HFF-Myc (cell line): ENCODE results near the gene CCDC24.
A peak's percentile ranks its signal among the peaks of the same experiment; 100 is the strongest.

ENCODE experiments used
- DNase-seq: peaks from one replicate; pipeline ENCODE4 v3.0.0-alpha.2; 2011; ENCODE audit warnings: low read depth; ENCODE audit errors: extremely low read depth
- H3K4me3 ChIP-seq: replicated peaks from 2 replicates; pipeline ENCODE4 v1.5.1; 2011; ENCODE audit warnings: low read depth, mild to moderate bottlenecking, control low read depth, low read length
- TF ChIP-seq, protein P1 (sequence below): IDR thresholded peaks from 2 replicates; pipeline ENCODE4 v1.5.1; 2012; ENCODE audit warnings: mild to moderate bottlenecking, low read depth, low read length, control low read depth; ENCODE audit errors: missing control alignments

CCDC24 gene

DNA sequence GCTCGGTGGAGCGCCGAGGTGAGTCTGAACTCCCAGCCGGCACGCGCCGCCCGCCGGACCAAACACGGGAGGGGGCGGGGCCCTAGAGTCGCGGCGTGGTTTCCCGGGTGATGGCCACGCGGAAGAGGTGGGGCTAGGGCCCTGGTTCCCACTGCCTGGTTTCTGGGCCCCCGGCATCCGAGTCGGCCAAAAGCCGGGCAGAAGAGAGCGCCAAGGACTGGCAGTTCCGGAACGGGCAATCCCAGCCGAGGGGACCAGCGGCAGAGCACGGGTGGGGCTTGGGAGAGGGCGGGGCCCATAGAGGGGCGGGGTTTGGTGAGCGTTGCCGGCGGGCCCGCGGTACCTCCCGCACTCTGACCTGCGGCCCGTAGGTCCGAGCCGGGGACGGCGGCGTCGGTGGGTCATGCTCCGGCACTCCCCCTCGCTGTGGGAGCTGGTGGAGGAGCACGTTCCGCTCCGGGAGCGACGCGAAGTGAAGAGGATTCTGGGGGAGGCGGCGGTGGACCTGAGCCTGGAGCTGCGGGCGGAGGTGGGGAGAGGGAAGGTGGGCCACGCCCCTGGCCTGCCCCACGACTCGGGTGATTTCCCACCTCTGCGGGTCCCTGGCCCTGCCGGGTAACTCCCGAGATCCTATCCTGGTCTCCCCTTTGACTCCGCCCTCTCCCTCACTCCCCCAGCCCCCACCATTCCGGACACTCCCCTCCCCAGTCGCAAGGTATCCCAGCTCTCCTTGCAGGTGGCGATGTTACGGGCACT is at the start of gene CCDC24:
CCDC24 (plus strand) TSS at position 124 of the 756 bp plus-strand sequence; CDS start at position 404, 280 bp downstream.
- peak within 1 kb of the TSS; percentile 50 for H3K4me3 ChIP-seq
- DNase-seq: no peak
- TF ChIP-seq, protein P1, sequence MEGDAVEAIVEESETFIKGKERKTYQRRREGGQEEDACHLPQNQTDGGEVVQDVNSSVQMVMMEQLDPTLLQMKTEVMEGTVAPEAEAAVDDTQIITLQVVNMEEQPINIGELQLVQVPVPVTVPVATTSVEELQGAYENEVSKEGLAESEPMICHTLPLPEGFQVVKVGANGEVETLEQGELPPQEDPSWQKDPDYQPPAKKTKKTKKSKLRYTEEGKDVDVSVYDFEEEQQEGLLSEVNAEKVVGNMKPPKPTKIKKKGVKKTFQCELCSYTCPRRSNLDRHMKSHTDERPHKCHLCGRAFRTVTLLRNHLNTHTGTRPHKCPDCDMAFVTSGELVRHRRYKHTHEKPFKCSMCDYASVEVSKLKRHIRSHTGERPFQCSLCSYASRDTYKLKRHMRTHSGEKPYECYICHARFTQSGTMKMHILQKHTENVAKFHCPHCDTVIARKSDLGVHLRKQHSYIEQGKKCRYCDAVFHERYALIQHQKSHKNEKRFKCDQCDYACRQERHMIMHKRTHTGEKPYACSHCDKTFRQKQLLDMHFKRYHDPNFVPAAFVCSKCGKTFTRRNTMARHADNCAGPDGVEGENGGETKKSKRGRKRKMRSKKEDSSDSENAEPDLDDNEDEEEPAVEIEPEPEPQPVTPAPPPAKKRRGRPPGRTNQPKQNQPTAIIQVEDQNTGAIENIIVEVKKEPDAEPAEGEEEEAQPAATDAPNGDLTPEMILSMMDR: no peak

DNA sequence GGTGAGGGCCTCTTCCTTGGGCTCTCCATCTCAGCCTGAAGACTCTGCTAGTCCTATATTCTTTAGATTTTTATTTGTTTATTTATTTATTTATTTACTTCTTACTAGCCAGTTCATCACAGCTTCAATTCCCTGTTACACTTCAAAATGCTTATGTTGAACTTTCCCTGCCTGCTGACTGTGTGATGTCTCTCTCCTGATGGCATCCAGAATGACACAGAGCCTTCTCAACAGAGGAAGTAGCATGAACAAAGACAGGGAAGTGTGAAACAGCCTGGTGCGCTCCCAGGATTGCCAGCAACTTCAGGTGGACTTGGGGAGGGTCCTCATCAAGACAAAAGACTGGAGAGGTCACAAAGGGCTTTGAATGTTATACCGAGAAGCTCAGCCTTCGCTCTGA is 49.0 kb upstream of the CCDC24 start:
- DNase-seq: no peak

DNA sequence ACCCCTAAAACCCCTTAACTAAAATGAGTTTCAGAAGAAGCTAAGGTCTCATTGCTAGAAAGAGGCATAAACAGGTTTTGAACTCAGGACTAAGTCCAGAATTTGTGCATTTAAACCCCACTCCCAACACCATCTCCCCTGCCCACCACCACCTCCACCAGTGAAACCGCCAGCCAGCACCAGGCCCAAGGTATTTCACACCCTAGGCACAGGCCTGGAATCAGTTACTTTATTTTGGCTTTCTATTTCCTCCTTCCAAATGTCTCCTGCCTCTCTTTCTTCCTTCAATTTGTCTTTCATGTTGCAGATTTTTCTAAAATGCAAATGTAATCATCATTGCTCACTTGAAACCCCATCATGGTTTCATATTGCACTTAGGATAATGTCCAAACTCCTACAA is 46.5 kb upstream of the CCDC24 start:
- no peak overlapping the region for H3K4me3 ChIP-seq
- DNase-seq: no peak
- TF ChIP-seq, protein P1: no peak

More for the DNA sequence above, 49.0 kb upstream of the CCDC24 start:
- H3K4me3 ChIP-seq: no peak overlapping the region
- TF ChIP-seq, protein P1: no peak

DNA sequence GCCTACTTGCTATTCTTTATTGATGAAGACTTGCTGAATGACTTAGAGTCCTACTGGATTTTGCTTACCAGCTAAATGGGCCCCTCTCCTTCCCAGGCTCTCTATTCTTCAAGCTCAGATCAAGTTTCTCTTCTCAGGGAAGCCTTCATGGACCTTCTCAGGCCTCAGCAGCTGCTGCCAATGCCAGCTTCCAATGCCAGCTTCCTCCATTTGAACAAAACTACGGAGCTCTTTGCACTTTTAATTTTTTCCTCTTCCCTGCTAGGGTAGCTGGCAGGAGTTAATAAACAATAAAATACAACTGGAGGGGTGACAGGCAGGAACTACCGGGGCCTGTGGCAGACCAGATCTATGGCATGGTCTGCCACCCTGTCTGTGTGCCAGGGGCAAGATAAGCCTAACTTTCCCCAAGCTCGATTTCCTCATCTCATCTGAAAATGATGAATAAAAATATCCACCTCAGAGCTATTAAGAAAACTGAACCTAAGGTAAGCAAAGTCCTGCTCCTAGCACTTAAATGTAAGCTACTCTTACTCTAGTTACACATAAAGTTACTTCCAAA is 45.6 kb upstream of the CCDC24 start:
- TF ChIP-seq, protein P1: no peak
- no peak for DNase-seq
- peak overlapping the region; percentile 86 for H3K4me3 ChIP-seq

DNA sequence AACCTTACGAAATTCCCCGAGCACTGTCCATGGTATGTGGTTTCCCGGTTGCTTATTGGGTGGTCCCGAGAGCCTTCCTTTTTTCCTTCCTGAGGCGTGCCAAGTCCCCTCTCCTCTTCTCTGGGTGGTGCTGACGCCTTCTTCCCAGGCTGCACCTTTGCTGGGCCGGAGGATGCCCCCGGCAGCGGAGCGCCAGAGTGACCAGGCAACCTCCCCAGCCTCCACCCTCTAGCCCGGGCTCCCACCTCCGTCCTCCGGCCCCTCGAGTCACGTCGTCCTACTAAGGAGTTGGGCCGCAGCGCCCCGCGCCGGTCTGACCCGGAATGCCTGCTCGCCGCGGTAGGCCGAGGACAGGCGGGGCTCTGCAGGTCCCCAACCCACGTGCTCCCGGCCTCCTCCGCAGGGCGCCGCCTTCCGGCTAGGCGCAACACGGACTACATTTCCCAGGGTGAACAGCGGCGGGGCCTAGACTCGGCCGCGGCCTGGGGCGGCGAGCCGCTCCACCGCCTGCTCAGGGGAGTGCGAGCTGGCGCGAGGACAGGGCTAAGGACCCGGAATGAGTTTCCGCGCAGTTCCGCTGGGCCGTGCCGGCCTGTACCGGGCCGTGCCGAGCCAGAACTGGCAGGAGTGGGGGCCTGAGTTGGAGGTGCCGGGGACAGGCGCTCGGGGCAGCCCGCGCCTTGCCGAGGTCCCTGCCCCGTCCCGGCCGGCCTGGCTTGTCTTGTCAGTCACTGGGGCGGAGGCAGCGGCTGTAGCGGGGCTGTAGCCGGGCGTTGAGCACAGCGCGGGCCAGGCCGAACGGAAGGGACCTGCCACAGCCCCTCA is 45.0 kb upstream of the CCDC24 start, which contains the start of gene IPO13:
IPO13 (plus strand) TSS at position 715 of the 825 bp plus-strand sequence. CDS start 651 bp downstream, outside the sequence.
- TF ChIP-seq, protein P1: peak; percentile 64
- H3K4me3 ChIP-seq: peak within 1 kb of the TSS; percentile 86
- peak; percentile 83 for DNase-seq

DNA sequence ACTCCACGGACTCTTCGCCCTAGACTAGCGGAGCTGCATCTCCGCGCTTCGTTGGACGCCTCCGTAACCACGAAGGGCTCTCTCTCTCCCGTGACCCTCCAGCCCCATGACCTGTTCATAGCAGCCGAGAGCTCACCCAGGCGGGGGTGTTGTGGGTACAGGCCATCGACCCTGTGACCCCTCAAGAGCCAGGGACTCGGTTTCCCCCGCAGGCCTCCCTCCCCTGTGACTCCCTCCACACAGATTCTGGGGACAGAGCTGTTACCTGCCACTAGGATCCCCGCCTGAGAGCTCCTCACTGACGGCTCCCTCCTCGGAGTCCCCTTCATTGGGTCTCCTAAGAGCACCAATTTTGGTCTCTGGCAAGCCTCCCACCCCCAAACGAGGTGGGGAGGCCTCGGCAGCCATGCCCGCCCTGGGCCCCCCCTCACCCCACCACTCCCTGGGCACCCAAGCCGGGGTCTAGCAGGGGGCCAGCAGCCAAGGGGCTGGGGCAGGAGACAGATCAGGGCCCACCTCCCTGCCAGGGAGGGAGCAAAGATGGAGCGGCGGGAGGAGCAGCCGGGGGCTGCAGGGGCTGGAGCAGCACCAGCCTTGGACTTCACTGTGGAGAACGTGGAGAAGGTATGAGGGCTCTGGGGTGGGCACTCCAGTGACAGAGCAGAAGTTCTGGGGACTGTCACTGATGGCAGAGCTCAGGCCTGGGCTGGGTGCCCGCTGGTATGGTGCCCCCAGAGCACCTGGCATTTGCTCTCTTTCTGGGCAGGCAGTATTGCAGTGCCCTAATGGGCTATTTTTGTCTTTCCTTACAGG is 44.1 kb upstream of the CCDC24 start:
- TF ChIP-seq, protein P1: no peak
- H3K4me3 ChIP-seq: peak overlapping the region; percentile 86

More for the DNA sequence above, 44.1 kb upstream of the CCDC24 start:
- no peak for DNase-seq
